HL-60 (cell line): ENCODE measurements around the gene PPM1F.

ENCODE experiments used
- DNase-seq, 2 experiments: peaks; one replicate each; pipeline ENCODE4 v3.0.0-alpha.2; 2010 to 2020; ENCODE audit warnings: low read depth in 1 of 2, low spot score in 1 of 2
- H3K27ac ChIP-seq: fragments of 250-450 bp; sonication (Bioruptor Pico); replicated peaks from 2 replicates; pipeline ENCODE4 v1.5.1; 2020; ENCODE audit warnings: mild to moderate bottlenecking, moderate library complexity
- H3K27me3 ChIP-seq: fragments of 250-450 bp; sonication (Bioruptor Pico); 2 replicates; pipeline ENCODE4 v1.5.1; 2021; ENCODE audit warnings: mild to moderate bottlenecking, moderate library complexity; ENCODE audit not compliant: insufficient read depth, poor library complexity, severe bottlenecking
- H3K4me3 ChIP-seq: replicated peaks from 2 replicates; pipeline ENCODE4 v1.5.1; 2011; ENCODE audit warnings: mild to moderate bottlenecking, control low read depth, low read length; ENCODE audit not compliant: insufficient read depth
- GABPA ChIP-seq: IDR thresholded peaks from 2 replicates; pipeline ENCODE4 v1.6.1; 2012; ENCODE audit warnings: low read depth
- POLR2AphosphoS5 ChIP-seq: IDR thresholded peaks from 2 replicates; pipeline ENCODE4 v1.6.1; 2012; ENCODE audit warnings: low read depth
- SPI1 ChIP-seq: IDR thresholded peaks from 2 replicates; pipeline ENCODE4 v1.6.1; 2012; ENCODE audit warnings: low read depth, mild to moderate bottlenecking, borderline replicate concordance
- TF ChIP-seq, protein P1 (sequence below): IDR thresholded peaks from one replicate; pipeline ENCODE4 v1.5.1; 2011; ENCODE audit warnings: low read length, control low read depth, inconsistent platforms; ENCODE audit not compliant: insufficient read depth
- TF ChIP-seq, protein P2 (sequence below): IDR thresholded peaks from 2 replicates; pipeline ENCODE4 v1.6.1; 2012; ENCODE audit warnings: low read depth; ENCODE audit not compliant: insufficient replicate concordance

Gene PPM1F

DNA sequence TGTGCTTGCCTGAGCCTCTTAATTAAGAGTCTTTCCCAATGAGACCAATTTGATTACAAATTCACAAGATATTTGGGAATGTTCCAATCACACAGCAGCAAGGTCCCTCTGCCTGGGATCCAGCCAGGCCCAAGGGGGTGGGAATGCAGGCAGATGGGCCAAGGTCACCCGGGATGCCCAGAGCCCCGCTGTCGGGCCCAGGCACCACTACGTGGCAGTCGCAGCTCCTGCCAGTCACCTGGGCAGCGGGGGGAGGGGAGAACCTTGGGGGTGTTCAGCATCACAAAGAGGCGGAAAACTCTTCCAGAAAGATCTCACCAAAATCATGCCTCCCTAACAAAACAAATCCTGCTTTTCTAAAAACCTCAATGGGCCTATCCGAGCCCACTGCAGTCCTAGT lies 30.9 kb downstream of the PPM1F start:
- DNase-seq, result no peak
- H3K4me3 ChIP-seq, result no peak overlapping the region
- no peak overlapping the region for H3K27ac ChIP-seq
- TF ChIP-seq, protein P1, sequence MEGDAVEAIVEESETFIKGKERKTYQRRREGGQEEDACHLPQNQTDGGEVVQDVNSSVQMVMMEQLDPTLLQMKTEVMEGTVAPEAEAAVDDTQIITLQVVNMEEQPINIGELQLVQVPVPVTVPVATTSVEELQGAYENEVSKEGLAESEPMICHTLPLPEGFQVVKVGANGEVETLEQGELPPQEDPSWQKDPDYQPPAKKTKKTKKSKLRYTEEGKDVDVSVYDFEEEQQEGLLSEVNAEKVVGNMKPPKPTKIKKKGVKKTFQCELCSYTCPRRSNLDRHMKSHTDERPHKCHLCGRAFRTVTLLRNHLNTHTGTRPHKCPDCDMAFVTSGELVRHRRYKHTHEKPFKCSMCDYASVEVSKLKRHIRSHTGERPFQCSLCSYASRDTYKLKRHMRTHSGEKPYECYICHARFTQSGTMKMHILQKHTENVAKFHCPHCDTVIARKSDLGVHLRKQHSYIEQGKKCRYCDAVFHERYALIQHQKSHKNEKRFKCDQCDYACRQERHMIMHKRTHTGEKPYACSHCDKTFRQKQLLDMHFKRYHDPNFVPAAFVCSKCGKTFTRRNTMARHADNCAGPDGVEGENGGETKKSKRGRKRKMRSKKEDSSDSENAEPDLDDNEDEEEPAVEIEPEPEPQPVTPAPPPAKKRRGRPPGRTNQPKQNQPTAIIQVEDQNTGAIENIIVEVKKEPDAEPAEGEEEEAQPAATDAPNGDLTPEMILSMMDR, result no peak
- TF ChIP-seq GABPA (no peak), POLR2AphosphoS5 (no peak), SPI1 (no peak)
- TF ChIP-seq, protein P2, sequence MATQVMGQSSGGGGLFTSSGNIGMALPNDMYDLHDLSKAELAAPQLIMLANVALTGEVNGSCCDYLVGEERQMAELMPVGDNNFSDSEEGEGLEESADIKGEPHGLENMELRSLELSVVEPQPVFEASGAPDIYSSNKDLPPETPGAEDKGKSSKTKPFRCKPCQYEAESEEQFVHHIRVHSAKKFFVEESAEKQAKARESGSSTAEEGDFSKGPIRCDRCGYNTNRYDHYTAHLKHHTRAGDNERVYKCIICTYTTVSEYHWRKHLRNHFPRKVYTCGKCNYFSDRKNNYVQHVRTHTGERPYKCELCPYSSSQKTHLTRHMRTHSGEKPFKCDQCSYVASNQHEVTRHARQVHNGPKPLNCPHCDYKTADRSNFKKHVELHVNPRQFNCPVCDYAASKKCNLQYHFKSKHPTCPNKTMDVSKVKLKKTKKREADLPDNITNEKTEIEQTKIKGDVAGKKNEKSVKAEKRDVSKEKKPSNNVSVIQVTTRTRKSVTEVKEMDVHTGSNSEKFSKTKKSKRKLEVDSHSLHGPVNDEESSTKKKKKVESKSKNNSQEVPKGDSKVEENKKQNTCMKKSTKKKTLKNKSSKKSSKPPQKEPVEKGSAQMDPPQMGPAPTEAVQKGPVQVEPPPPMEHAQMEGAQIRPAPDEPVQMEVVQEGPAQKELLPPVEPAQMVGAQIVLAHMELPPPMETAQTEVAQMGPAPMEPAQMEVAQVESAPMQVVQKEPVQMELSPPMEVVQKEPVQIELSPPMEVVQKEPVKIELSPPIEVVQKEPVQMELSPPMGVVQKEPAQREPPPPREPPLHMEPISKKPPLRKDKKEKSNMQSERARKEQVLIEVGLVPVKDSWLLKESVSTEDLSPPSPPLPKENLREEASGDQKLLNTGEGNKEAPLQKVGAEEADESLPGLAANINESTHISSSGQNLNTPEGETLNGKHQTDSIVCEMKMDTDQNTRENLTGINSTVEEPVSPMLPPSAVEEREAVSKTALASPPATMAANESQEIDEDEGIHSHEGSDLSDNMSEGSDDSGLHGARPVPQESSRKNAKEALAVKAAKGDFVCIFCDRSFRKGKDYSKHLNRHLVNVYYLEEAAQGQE, result no peak
- no peaks in the 10 kb centered on the region for H3K27me3 ChIP-seq

DNA sequence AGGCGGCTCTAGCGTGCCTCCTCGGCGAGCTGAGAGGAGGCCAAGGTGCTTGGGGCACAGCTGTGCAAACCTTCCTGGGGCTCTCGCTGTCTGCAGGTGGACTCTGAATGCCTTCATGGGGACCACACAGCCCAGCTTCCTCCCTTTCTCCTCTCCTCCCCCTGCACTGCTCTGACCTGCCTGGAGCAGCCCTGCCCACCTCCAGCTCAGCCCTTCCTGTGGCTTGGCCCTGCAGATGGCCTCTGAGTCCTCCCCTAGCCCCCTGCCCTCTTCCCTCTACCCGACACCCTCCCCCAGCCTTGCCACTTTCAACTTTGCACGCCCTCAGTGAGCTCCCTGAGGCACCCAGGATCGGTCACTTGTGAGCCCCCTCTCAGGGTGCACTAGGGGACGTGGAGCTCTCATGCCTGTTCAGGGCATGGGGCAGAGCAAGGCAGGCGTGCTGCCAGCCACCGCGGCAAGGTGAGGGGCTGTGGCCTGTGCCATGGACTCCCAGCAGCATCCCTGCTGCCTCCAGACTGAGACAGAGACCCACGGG lies 31.4 kb downstream of the PPM1F start:
- no peak for DNase-seq
- H3K4me3 ChIP-seq, result no peak overlapping the region
- no peak overlapping the region for H3K27ac ChIP-seq
- no peak for TF ChIP-seq POLR2AphosphoS5
- TF ChIP-seq, protein P1, result no peak
- TF ChIP-seq SPI1, result no peak
- TF ChIP-seq, protein P2, result no peak
- TF ChIP-seq GABPA, result no peak
- H3K27me3 ChIP-seq, result no peaks in the 10 kb centered on the region

DNA sequence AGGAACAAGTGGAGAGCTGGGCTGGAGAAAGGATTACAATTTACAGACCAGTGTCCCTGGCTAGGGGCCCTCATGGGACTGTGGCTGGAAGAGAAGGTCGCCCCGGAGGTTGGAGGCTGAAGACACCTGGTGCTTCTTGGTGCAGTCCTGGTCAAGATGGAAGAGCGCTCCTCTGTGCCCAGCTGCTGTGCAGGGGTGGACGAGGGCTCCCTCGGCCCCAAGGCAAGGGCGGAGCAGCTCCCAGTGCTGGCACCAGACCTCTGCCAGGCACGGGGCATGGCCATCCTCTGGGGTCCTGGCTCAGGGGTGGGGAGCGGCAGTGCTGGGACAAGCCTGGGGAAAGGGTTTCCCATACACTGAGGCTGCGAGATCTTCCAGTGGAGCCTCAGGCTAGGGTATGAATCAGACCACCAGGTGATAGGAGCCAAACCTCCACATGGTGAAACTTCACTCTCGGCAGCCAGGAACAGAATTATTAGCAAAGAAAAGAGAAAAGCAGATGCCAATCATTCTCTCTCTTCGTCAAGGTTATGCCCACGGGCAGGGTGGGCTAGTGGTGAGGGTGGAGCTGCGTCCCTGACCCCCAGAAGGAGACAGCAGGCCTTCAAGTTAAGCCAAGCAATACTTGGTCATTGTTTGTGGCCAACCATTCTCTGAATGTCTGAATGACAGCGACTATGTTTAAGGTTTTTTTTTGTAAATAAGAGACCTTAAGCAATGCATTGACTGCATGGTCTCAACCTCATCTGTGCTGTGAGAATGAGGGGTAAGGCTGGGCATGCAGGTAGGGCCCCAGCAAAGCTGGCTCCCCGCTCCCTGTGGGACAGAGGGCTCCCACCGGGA lies 32.1 kb downstream of the PPM1F start:
- TF ChIP-seq POLR2AphosphoS5 (no peak), GABPA (no peak), SPI1 (no peak)
- TF ChIP-seq, protein P2, result no peak
- TF ChIP-seq, protein P1, result no peak
- Histone ChIP-seq H3K27ac (no peak overlapping the region), H3K27me3 (no peaks in the 10 kb centered on the region), H3K4me3 (no peak overlapping the region)
- DNase-seq, result no peak
